Measurements from ENCODE around the gene MEGF11.

Gene MEGF11

DNA sequence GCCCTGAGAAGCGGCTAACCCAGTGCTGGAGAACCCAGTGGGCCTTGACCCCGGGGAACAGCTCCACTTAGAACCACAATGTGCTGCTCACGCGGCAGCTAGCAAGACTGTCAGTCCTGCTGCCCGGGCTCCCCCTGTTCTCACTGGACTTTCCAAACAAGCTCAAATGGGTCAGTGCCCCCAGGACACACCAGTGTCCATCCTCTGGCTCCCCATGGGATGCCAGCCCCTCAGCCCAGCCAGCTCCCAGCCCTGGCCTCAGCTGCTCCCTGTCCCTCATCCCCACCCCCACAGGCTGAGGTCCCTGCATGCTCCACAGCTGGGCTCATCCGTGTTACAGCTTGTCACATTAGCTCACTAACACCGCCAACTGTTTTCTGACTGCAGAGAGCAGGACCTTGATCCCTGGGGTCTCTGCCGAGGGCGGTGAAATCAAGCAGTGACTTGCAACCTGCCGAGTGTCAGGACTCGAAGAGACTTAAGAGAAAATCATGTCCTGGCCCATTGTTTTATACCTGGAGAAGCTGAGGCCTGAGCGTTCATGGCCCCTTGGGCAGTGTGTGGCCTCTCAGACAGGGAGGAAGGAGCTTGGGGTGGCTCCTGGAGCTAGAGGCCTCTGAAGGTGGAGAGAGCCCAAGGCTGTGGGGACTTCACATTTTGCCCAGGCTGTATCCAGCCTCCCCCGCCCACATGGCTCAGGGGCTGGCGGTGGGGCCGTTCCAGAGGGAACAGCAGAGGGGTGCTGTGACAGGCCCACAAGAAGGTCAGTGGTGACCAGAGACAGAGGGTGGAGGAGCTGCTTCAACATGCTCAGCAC, 157.5 kb downstream of the MEGF11 start:
- no peaks in the 10 kb centered on the region for H3K27me3 ChIP-seq (ENCODE audit: low read length)
- H3K27ac ChIP-seq (ENCODE audit: low read depth, low read length) = no peak overlapping the region
- no peak overlapping the region for H2AFZ ChIP-seq (ENCODE audit: low read depth, low read length, severe bottlenecking)
- H3K4me2 ChIP-seq (ENCODE audit: low read depth, low read length, poor library complexity, severe bottlenecking) = no peak overlapping the region
- H3K9me3 ChIP-seq (ENCODE audit: insufficient read depth, low read length) = no peaks in the 10 kb centered on the region
- TF ChIP-seq, protein P1, sequence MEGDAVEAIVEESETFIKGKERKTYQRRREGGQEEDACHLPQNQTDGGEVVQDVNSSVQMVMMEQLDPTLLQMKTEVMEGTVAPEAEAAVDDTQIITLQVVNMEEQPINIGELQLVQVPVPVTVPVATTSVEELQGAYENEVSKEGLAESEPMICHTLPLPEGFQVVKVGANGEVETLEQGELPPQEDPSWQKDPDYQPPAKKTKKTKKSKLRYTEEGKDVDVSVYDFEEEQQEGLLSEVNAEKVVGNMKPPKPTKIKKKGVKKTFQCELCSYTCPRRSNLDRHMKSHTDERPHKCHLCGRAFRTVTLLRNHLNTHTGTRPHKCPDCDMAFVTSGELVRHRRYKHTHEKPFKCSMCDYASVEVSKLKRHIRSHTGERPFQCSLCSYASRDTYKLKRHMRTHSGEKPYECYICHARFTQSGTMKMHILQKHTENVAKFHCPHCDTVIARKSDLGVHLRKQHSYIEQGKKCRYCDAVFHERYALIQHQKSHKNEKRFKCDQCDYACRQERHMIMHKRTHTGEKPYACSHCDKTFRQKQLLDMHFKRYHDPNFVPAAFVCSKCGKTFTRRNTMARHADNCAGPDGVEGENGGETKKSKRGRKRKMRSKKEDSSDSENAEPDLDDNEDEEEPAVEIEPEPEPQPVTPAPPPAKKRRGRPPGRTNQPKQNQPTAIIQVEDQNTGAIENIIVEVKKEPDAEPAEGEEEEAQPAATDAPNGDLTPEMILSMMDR (IDR thresholded peaks at IDR 0.05; ENCODE audit: insufficient read depth, low read length, poor library complexity, severe bottlenecking) = no peak
- TF ChIP-seq EZH2phosphoT487 (conservative IDR thresholded peaks at IDR 0.05; ENCODE audit: low read length) = no peak
- H3K79me2 ChIP-seq (ENCODE audit: insufficient read depth, low read length) = no peaks in the 10 kb centered on the region
- H3F3A ChIP-seq (ENCODE audit: insufficient read depth) = no peaks in the 10 kb centered on the region
- no peak overlapping the region for H3K4me3 ChIP-seq (ENCODE audit: insufficient read depth, low read length, poor library complexity, severe bottlenecking)
- H3K9ac ChIP-seq (ENCODE audit: low read length) = no peak overlapping the region
- H3K9me2 ChIP-seq (replicated peaks; ENCODE audit: insufficient read depth, low read length) = no peaks in the 10 kb centered on the region
- H3K36me3 ChIP-seq (ENCODE audit: low read length) = no peaks in the 10 kb centered on the region
- no peaks in the 10 kb centered on the region for H4K20me1 ChIP-seq (ENCODE audit: low read depth, low read length)

DNA sequence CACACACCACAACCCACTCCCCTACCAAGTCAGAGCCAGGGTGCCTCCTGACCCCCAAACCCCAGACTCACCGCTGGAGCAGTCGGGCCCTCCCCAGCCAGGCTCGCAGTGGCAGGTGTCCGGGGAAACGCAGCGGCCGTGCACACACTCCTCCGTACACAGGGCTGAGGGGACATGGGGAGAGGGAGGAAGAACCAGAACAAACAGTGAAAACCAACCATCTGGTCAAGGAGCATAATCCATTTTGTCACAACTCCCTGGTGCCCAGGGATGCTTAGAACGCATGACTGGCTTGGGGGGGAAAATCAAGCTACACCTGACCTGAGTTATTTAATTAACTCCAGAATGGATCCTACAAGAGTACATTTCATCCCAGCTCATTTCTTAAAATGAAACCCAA, 159.2 kb downstream of the MEGF11 start:
- Histone ChIP-seq H2AFZ (ENCODE audit: low read depth, low read length, severe bottlenecking) (no peak overlapping the region), H3K4me2 (ENCODE audit: low read depth, low read length, poor library complexity, severe bottlenecking) (no peak overlapping the region)
- no peak for TF ChIP-seq EZH2phosphoT487 (conservative IDR thresholded peaks at IDR 0.05; ENCODE audit: low read length)
- TF ChIP-seq, protein P1 (IDR thresholded peaks at IDR 0.05; ENCODE audit: insufficient read depth, low read length, poor library complexity, severe bottlenecking) = no peak

DNA sequence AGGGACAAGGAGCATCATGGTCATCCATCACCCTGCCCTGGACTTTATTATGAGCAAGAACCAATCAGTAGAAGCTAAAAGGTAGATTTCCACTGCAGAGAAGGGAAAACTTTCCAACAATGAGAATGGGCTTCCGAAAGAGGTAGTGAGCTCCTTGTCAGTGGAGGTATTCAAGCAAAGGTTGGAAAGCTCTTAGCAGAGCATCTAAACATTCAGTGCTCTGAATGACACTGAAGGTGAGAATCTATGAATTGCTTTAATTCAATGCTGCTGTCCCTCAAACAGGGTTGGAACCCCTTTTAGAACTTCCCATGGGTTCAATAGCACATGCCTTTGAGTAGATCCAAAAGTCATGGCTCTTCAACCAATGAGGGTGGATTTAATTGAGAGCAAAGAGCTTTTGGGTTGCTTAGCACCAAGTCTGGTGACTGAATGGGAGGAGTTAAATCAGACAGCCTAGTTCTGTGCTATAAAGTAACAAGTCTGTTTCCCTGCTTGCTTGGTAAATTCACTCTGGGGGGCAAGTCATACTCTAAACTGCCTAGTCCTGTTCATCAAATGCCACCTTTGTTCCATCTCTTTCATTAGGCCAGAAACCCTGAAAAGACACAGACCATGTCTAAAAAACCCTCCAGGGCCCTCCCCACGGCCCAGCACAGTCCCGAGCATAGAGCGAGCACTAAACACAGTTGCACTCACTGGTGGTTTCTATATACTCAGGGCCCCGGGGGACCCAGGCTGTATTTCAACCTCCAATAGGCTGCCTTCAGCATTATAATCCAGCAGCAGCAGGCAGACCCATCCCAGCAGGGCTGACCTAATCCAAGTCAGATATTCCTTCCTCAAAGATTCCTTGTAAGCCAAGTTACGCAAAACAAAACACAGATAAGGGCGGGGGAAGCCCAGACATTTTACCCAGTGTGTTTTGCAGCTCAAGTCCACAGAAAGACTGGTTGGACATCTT, 161.2 kb downstream of the MEGF11 start:
- Histone ChIP-seq H3F3A (ENCODE audit: insufficient read depth) (no peaks in the 10 kb centered on the region), H3K36me3 (ENCODE audit: low read length) (no peaks in the 10 kb centered on the region), H3K27me3 (ENCODE audit: low read length) (no peaks in the 10 kb centered on the region), H3K27ac (ENCODE audit: low read depth, low read length) (no peak overlapping the region), H3K9me3 (ENCODE audit: insufficient read depth, low read length) (no peaks in the 10 kb centered on the region), H3K4me2 (ENCODE audit: low read depth, low read length, poor library complexity, severe bottlenecking) (no peak overlapping the region), H4K20me1 (ENCODE audit: low read depth, low read length) (no peaks in the 10 kb centered on the region), H2AFZ (ENCODE audit: low read depth, low read length, severe bottlenecking) (no peak overlapping the region), H3K9me2 (replicated peaks; ENCODE audit: insufficient read depth, low read length) (no peaks in the 10 kb centered on the region), H3K9ac (ENCODE audit: low read length) (no peak overlapping the region), H3K4me3 (ENCODE audit: insufficient read depth, low read length, poor library complexity, severe bottlenecking) (no peak overlapping the region), H3K79me2 (ENCODE audit: insufficient read depth, low read length) (no peaks in the 10 kb centered on the region)
- no peak for TF ChIP-seq EZH2phosphoT487 (conservative IDR thresholded peaks at IDR 0.05; ENCODE audit: low read length)
- TF ChIP-seq, protein P1 (IDR thresholded peaks at IDR 0.05; ENCODE audit: insufficient read depth, low read length, poor library complexity, severe bottlenecking) = no peak

More for the DNA sequence above, 159.2 kb downstream of the MEGF11 start:
- Histone ChIP-seq H3K9me3 (ENCODE audit: insufficient read depth, low read length) (no peaks in the 10 kb centered on the region), H4K20me1 (ENCODE audit: low read depth, low read length) (no peaks in the 10 kb centered on the region), H3K36me3 (ENCODE audit: low read length) (no peaks in the 10 kb centered on the region), H3K27me3 (ENCODE audit: low read length) (no peaks in the 10 kb centered on the region), H3F3A (ENCODE audit: insufficient read depth) (no peaks in the 10 kb centered on the region), H3K9ac (ENCODE audit: low read length) (no peak overlapping the region), H3K4me3 (ENCODE audit: insufficient read depth, low read length, poor library complexity, severe bottlenecking) (no peak overlapping the region), H3K27ac (ENCODE audit: low read depth, low read length) (no peak overlapping the region), H3K9me2 (replicated peaks; ENCODE audit: insufficient read depth, low read length) (no peaks in the 10 kb centered on the region), H3K79me2 (ENCODE audit: insufficient read depth, low read length) (no peaks in the 10 kb centered on the region)
